Neural cell (in vitro differentiated cells): ENCODE data around the gene YY1. TPM values are rescaled to one million over a fixed set of nuclear protein-coding genes. Genes with fewer than 3 reads are reported as not detected.

Experiments used
- H2AFZ ChIP-seq: fragments of 200-600, 300-800 bp; sonication (generic), shearing (Covaris generic); 2 replicates; pipeline ENCODE4 v1.6.0; 2014; ENCODE audit warnings: low read depth, mild to moderate bottlenecking, antibody characterized with exemption, low read length, moderate library complexity
- H3F3A ChIP-seq: fragments of 200-600 bp; shearing (Covaris generic); 2 replicates; pipeline ENCODE4 v1.6.1; 2016; ENCODE audit warnings: mild to moderate bottlenecking, moderate library complexity, mixed read lengths, antibody characterized with exemption, low read length; ENCODE audit not compliant: insufficient read depth, poor library complexity, severe bottlenecking
- H3K27ac ChIP-seq: fragments of 200-600, 300-800 bp; sonication (generic), shearing (Covaris generic); 2 replicates; pipeline ENCODE4 v1.5.1; 2014; ENCODE audit warnings: mild to moderate bottlenecking, low read length, moderate library complexity
- H3K27me3 ChIP-seq: fragments of 300-800, 200-600 bp; sonication (generic), shearing (Covaris generic); 2 replicates; pipeline ENCODE4 v1.6.0; 2014; ENCODE audit warnings: mild to moderate bottlenecking, low read depth, low read length, moderate library complexity; ENCODE audit not compliant: insufficient read depth
- H3K36me3 ChIP-seq: fragments of 300-800, 200-600 bp; sonication (generic), shearing (Covaris generic); 2 replicates; pipeline ENCODE4 v1.5.1; 2014; ENCODE audit warnings: mild to moderate bottlenecking, antibody characterized with exemption, low read length, moderate library complexity; ENCODE audit not compliant: insufficient read depth
- H3K4me2 ChIP-seq: fragments of 300-800, 200-600 bp; sonication (generic), shearing (Covaris generic); 2 replicates; pipeline ENCODE4 v1.6.0; 2014; ENCODE audit warnings: mild to moderate bottlenecking, low read length
- H3K4me3 ChIP-seq: fragments of 300-800, 200-600 bp; sonication (generic), shearing (Covaris generic); 2 replicates; pipeline ENCODE4 v1.5.1; 2014; ENCODE audit warnings: mild to moderate bottlenecking, low read length, moderate library complexity
- H3K79me2 ChIP-seq: fragments of 200-600 bp; shearing (Covaris generic); replicated peaks from 2 replicates; pipeline ENCODE4 v1.6.0; 2014; ENCODE audit warnings: mild to moderate bottlenecking, low read length, moderate library complexity; ENCODE audit not compliant: insufficient read depth
- H3K9ac ChIP-seq: fragments of 300-800, 200-600 bp; sonication (generic), shearing (Covaris generic); 2 replicates; pipeline ENCODE4 v1.6.1; 2016; ENCODE audit warnings: mild to moderate bottlenecking, low read length, mixed read lengths
- H3K9me2 ChIP-seq: fragments of 200-600 bp; shearing (Covaris generic); 2 replicates; pipeline ENCODE4 v1.6.1; 2016; ENCODE audit warnings: mild to moderate bottlenecking, low read length, mixed read lengths; ENCODE audit not compliant: insufficient read depth
- H3K9me3 ChIP-seq: fragments of 200-600, 300-800 bp; sonication (generic), shearing (Covaris generic); 2 replicates; pipeline ENCODE4 v1.6.1; 2016; ENCODE audit warnings: mild to moderate bottlenecking, mixed run types, low read length, moderate library complexity, mixed read lengths
- H4K20me1 ChIP-seq: fragments of 200-600 bp; shearing (Covaris generic); 2 replicates; pipeline ENCODE4 v1.6.1; 2016; ENCODE audit warnings: mild to moderate bottlenecking, mixed run types; ENCODE audit not compliant: insufficient read depth
- CTCF ChIP-seq: fragments of 450-650 bp; IDR thresholded peaks from 2 replicates; pipeline ENCODE4 v1.5.1; 2014; ENCODE audit warnings: antibody characterized with exemption, mild to moderate bottlenecking, moderate library complexity; ENCODE audit not compliant: poor library complexity, severe bottlenecking
- EP300 ChIP-seq: fragments of 450-650 bp; conservative IDR thresholded peaks from 2 replicates; pipeline ENCODE4 v1.6.1; 2014; ENCODE audit warnings: antibody characterized with exemption, mild to moderate bottlenecking, moderate library complexity; ENCODE audit not compliant: poor library complexity, severe bottlenecking
- EZH2 ChIP-seq: fragments of 200-600, 300-800 bp; shearing (Covaris generic), sonication (generic); IDR thresholded peaks from 2 replicates; pipeline ENCODE4 v1.6.1; 2014; ENCODE audit warnings: antibody characterized with exemption, low read length, borderline replicate concordance, mild to moderate bottlenecking; ENCODE audit not compliant: insufficient read depth, poor library complexity, severe bottlenecking
- MXI1 ChIP-seq: fragments of 450-650 bp; conservative IDR thresholded peaks from 2 replicates; pipeline ENCODE4 v1.6.1; 2014; ENCODE audit warnings: antibody characterized with exemption, mild to moderate bottlenecking; ENCODE audit not compliant: poor library complexity, severe bottlenecking
- POLR2AphosphoS5 ChIP-seq: IDR thresholded peaks from 2 replicates; pipeline ENCODE4 v1.6.1; 2012
- RAD21 ChIP-seq: fragments of 450-650 bp; conservative IDR thresholded peaks from 2 replicates; pipeline ENCODE4 v1.6.1; 2014; ENCODE audit warnings: antibody characterized with exemption, mild to moderate bottlenecking, moderate library complexity
- REST ChIP-seq: IDR thresholded peaks from 2 replicates; pipeline ENCODE4 v1.6.1; 2012; ENCODE audit warnings: borderline replicate concordance
- SMC3 ChIP-seq: fragments of 450-650 bp; conservative IDR thresholded peaks from 2 replicates; pipeline ENCODE4 v1.6.1; 2014; ENCODE audit warnings: antibody characterized with exemption, mild to moderate bottlenecking, moderate library complexity; ENCODE audit not compliant: poor library complexity
- TAF1 ChIP-seq: IDR thresholded peaks from 2 replicates; pipeline ENCODE4 v1.6.1; 2012; ENCODE audit warnings: low read depth
- polyA plus RNA-seq: library from polyadenylated mRNA; depleted of rRNA; stranded (reverse); fragments of >200 nt; gene quantifications from 2 replicates; pipeline ENCODE4 v1.2.3, GENCODE V29; 2014

Gene YY1
- polyA plus RNA-seq, 1 donor from 2014 or later: 50.4 TPM

- Histone ChIP-seq H3K27me3 (no peaks in the 10 kb centered on the region), H3K9ac (no peak overlapping the region), H3F3A (no peaks in the 10 kb centered on the region), H3K4me3 (no peak overlapping the region), H3K9me2 (no peaks in the 10 kb centered on the region), H3K36me3 (no peaks in the 10 kb centered on the region), H3K27ac (no peak overlapping the region), H3K9me3 (no peaks in the 10 kb centered on the region), H3K4me2 (no peak overlapping the region), H3K79me2 (no peaks in the 10 kb centered on the region), H4K20me1 (no peaks in the 10 kb centered on the region), H2AFZ (no peak overlapping the region)
- TF ChIP-seq POLR2AphosphoS5 (no peak), MXI1 (no peak), EP300 (no peak), SMC3 (no peak), RAD21 (no peak), TAF1 (no peak), REST (no peak), EZH2 (no peak)
These were observed 38.6 kb upstream of the YY1 start for GRCh38 chr14:100200311-100200710.

- Histone ChIP-seq H3K27me3 (no peaks in the 10 kb centered on the region), H3K79me2 (no peaks in the 10 kb centered on the region), H3K9me3 (no peaks in the 10 kb centered on the region), H2AFZ (no peak overlapping the region), H3K4me3 (no peak overlapping the region), H3K27ac (no peak overlapping the region), H3F3A (no peaks in the 10 kb centered on the region), H3K9ac (no peak overlapping the region), H3K4me2 (no peak overlapping the region), H3K9me2 (no peaks in the 10 kb centered on the region), H4K20me1 (no peaks in the 10 kb centered on the region), H3K36me3 (no peaks in the 10 kb centered on the region)
- TF ChIP-seq EZH2: no peak
- TF ChIP-seq MXI1: no peak
- TF ChIP-seq TAF1: no peak
- no peak for TF ChIP-seq CTCF
- no peak for TF ChIP-seq EP300
- no peak for TF ChIP-seq REST
- no peak for TF ChIP-seq SMC3
- TF ChIP-seq POLR2AphosphoS5: no peak
- no peak for TF ChIP-seq RAD21
These were observed 37.2 kb upstream of the YY1 start for GRCh38 chr14:100201701-100202100.
